IPS DF 6.9 (cell line): Measurements from ENCODE around the gene PHKG2.
A peak's percentile ranks its signal among the peaks of the same experiment; 100 is the strongest.

Experiments used
- DNase-seq: peaks from one replicate; pipeline ENCODE4 v3.0.0-alpha.2; 2013; ENCODE audit warnings: low read depth, low spot score
- H3K27ac ChIP-seq: one replicate; pipeline ENCODE4 v1.5.1; 2013; ENCODE audit warnings: low read length, control low read depth
- H3K27me3 ChIP-seq: 2 replicates; pipeline ENCODE4 v1.6.1; 2013; ENCODE audit warnings: mild to moderate bottlenecking, low read length; ENCODE audit not compliant: control insufficient read depth, insufficient read depth
- H3K36me3 ChIP-seq: 2 replicates; pipeline ENCODE4 v1.6.1; 2013; ENCODE audit warnings: low read length; ENCODE audit not compliant: control insufficient read depth, insufficient read depth
- H3K4me1 ChIP-seq: 2 replicates; pipeline ENCODE4 v1.6.1; 2013; ENCODE audit warnings: low read length; ENCODE audit not compliant: control insufficient read depth, insufficient read depth
- H3K4me3 ChIP-seq: 2 replicates; pipeline ENCODE4 v1.5.1; 2013; ENCODE audit warnings: mild to moderate bottlenecking, low read length
- H3K9me3 ChIP-seq: 2 replicates; pipeline ENCODE4 v1.6.1; 2013; ENCODE audit warnings: low read length, inconsistent platforms; ENCODE audit not compliant: control insufficient read depth, insufficient read depth
- WGBS: extraction: QIAGEN DNeasy Blood & Tissue Kit; methylation state at CpG from one replicate; pipeline ENCODE4 v1.1.7; 2013; ENCODE audit warnings: mixed read lengths, missing lambda C conversion rate; ENCODE audit not compliant: insufficient read length, insufficient coverage; 5-methylcytosine and 5-hydroxymethylcytosine counted together

Gene PHKG2

GRCh38 chr16:30757316-30757715, 9.1 kb downstream of the PHKG2 start:
- no peak for DNase-seq
- H3K4me3 ChIP-seq, result no peak overlapping the region
- no peaks in the 10 kb centered on the region for H3K9me3 ChIP-seq
- H3K27ac ChIP-seq, result no peak overlapping the region
- no CpG with 5 or more reads among the region's 7 CpGs for WGBS
- peaks cover 8% of the 10 kb centered on the region for H3K36me3 ChIP-seq
- no peaks in the 10 kb centered on the region for H3K27me3 ChIP-seq
- no peaks in the 10 kb centered on the region for H3K4me1 ChIP-seq

- Histone ChIP-seq H3K27me3 (no peaks in the 10 kb centered on the region), H3K27ac (no peak overlapping the region), H3K9me3 (no peaks in the 10 kb centered on the region), H3K4me1 (peaks cover 2% of the 10 kb centered on the region; the same call in 1 of the 2 replicates), H3K4me3 (no peak overlapping the region), H3K36me3 (peaks cover 10% of the 10 kb centered on the region)
- no peak for DNase-seq
- WGBS, result no CpG with 5 or more reads among the region's 10 CpGs
Observed at GRCh38 chr16:30758988-30759491, 10.8 kb downstream of the PHKG2 start.

GRCh38 chr16:30760001-30760559, 11.9 kb downstream of the PHKG2 start:
- Histone ChIP-seq H3K36me3 (peaks cover 20% of the 10 kb centered on the region), H3K4me1 (peaks cover 2% of the 10 kb centered on the region; the same call in 1 of the 2 replicates), H3K27me3 (no peaks in the 10 kb centered on the region), H3K9me3 (no peaks in the 10 kb centered on the region), H3K4me3 (no peak overlapping the region), H3K27ac (no peak overlapping the region)
- WGBS, result no CpG with 5 or more reads among the region's 7 CpGs
- no peak for DNase-seq

GRCh38 chr16:30760577-30761426, 12.6 kb downstream of the PHKG2 start:
- H3K36me3 ChIP-seq, result peaks cover 24% of the 10 kb centered on the region
- no CpG with 5 or more reads among the region's 26 CpGs for WGBS
- peaks cover 2% of the 10 kb centered on the region; the same call in 1 of the 2 replicates for H3K4me1 ChIP-seq
- H3K27ac ChIP-seq, result no peak overlapping the region
- no peaks in the 10 kb centered on the region for H3K9me3 ChIP-seq
- no peaks in the 10 kb centered on the region for H3K27me3 ChIP-seq
- H3K4me3 ChIP-seq, result peak overlapping the region; percentile 98; the same call in 1 of the 2 replicates
- DNase-seq, result no peak

GRCh38 chr16:30761427-30761927, 13.3 kb downstream of the PHKG2 start:
- Histone ChIP-seq H3K9me3 (no peaks in the 10 kb centered on the region), H3K36me3 (peaks cover 28% of the 10 kb centered on the region), H3K4me1 (peaks cover 2% of the 10 kb centered on the region; the same call in 1 of the 2 replicates), H3K27me3 (no peaks in the 10 kb centered on the region), H3K27ac (no peak overlapping the region), H3K4me3 (peak overlapping the region; percentile 98)
- WGBS, result no CpG with 5 or more reads among the region's 64 CpGs
- no peak for DNase-seq

- peak; percentile 90 for DNase-seq
- Histone ChIP-seq H3K27ac (no peak within 1 kb of the TSS), H3K9me3 (no peaks in the 10 kb centered on the region), H3K4me1 (peaks cover 2% of the 10 kb centered on the region; the same call in 1 of the 2 replicates), H3K36me3 (peaks cover 30% of the 10 kb centered on the region), H3K27me3 (no peaks in the 10 kb centered on the region), H3K4me3 (peak within 1 kb of the TSS; percentile 98)
- no CpG with 5 or more reads among the region's 60 CpGs for WGBS
Observed at GRCh38 chr16:30761928-30762902, 14.0 kb downstream of the PHKG2 start, which contains the start of the genes CFAP119 and RNF40. Gene CFAP119, minus strand, starts transcription at chr16:30762062. Its CDS starts 314 bp downstream, at chr16:30761748. Gene RNF40, plus strand, starts transcription at chr16:30762322. Its CDS starts 224 bp downstream, at chr16:30762546.

- H3K27ac ChIP-seq, result no peak overlapping the region
- DNase-seq, result no peak
- peaks cover 33% of the 10 kb centered on the region for H3K36me3 ChIP-seq
- H3K27me3 ChIP-seq, result no peaks in the 10 kb centered on the region
- peak overlapping the region; percentile 98; the same call in 1 of the 2 replicates for H3K4me3 ChIP-seq
- H3K4me1 ChIP-seq, result peaks cover 2% of the 10 kb centered on the region; the same call in 1 of the 2 replicates
- WGBS, result no CpG with 5 or more reads among the region's 15 CpGs
- no peaks in the 10 kb centered on the region for H3K9me3 ChIP-seq
Observed at GRCh38 chr16:30762991-30763725, 14.9 kb downstream of the PHKG2 start.

GRCh38 chr16:30764086-30764485, 15.9 kb downstream of the PHKG2 start:
- Histone ChIP-seq H3K4me1 (peaks cover 2% of the 10 kb centered on the region; the same call in 1 of the 2 replicates), H3K4me3 (no peak overlapping the region), H3K9me3 (no peaks in the 10 kb centered on the region), H3K27me3 (no peaks in the 10 kb centered on the region), H3K36me3 (peaks cover 42% of the 10 kb centered on the region), H3K27ac (no peak overlapping the region)
- no peak for DNase-seq
- no CpG with 5 or more reads among the region's 11 CpGs for WGBS

GRCh38 chr16:30764816-30765465, 16.7 kb downstream of the PHKG2 start:
- Histone ChIP-seq H3K36me3 (peaks cover 47% of the 10 kb centered on the region), H3K4me1 (peaks cover 2% of the 10 kb centered on the region; the same call in 1 of the 2 replicates), H3K27ac (no peak overlapping the region), H3K9me3 (no peaks in the 10 kb centered on the region), H3K27me3 (no peaks in the 10 kb centered on the region), H3K4me3 (no peak overlapping the region)
- DNase-seq, result no peak
- no CpG with 5 or more reads among the region's 12 CpGs for WGBS
